ENCODE data around the gene STK33.

DNA sequence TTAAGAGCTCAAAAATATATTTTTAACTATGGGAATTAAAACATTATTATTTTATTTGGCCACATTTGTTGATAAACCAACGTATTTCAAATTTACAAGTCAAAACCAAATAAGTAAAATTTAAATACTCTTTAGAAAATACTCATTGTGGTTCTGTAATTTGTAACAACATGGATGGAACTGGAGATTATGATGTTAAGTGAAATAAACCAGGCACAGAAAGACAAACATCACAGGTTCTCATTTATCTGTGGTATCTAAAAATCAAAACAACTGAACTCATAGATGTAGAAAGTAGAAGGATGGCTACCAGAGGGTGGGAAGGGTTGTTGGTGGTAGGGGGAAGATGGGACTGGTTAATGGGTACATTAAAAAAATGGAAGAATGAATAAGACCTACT lies 50.8 kb downstream of the STK33 start:
- no peak for TF ChIP-seq SMC3 (conservative IDR thresholded peaks at IDR 0.05; ENCODE audit: poor library complexity)
- TF ChIP-seq POLR2AphosphoS5 (IDR thresholded peaks at IDR 0.05) = no peak
- TF ChIP-seq, protein P1, sequence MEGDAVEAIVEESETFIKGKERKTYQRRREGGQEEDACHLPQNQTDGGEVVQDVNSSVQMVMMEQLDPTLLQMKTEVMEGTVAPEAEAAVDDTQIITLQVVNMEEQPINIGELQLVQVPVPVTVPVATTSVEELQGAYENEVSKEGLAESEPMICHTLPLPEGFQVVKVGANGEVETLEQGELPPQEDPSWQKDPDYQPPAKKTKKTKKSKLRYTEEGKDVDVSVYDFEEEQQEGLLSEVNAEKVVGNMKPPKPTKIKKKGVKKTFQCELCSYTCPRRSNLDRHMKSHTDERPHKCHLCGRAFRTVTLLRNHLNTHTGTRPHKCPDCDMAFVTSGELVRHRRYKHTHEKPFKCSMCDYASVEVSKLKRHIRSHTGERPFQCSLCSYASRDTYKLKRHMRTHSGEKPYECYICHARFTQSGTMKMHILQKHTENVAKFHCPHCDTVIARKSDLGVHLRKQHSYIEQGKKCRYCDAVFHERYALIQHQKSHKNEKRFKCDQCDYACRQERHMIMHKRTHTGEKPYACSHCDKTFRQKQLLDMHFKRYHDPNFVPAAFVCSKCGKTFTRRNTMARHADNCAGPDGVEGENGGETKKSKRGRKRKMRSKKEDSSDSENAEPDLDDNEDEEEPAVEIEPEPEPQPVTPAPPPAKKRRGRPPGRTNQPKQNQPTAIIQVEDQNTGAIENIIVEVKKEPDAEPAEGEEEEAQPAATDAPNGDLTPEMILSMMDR (IDR thresholded peaks at IDR 0.05; ENCODE audit: poor library complexity, severe bottlenecking) = no peak
- no peak for TF ChIP-seq TAF1 (IDR thresholded peaks at IDR 0.05; ENCODE audit: low read depth)

All from neural cell (in vitro differentiated cells).